IMR-90 (cell line): ENCODE results near the gene PLCH2. TPM values are rescaled to one million over a fixed set of nuclear protein-coding genes. Genes with fewer than 3 reads are reported as not detected.

Experiments used
- ATAC-seq: fragments of 200-7000 bp; cut with Tn5 transposase; 2 replicates; pipeline ENCODE4 v1.9.1; 2020; ENCODE audit warnings: low read depth, mild to moderate bottlenecking, moderate library complexity
- BruUV-seq: library from RNA; stranded (reverse); fragments of 400-500 nt; replicated peaks from 2 replicates; lab custom pipeline; 2021; lab: Mats Ljungman, UMichigan
- CTCF ChIA-PET: fragments of 300-600 bp; formaldehyde crosslinking; extraction: SDS; loops from one replicate; lab custom pipeline; 2021; ENCODE audit warnings: antibody characterized with exemption; lab: Yijun Ruan, JAX
- POLR2A ChIA-PET: fragments of 300-600 bp; sonication (Branson Sonifier 250); formaldehyde crosslinking; loops from one replicate; lab custom pipeline; 2022; ENCODE audit warnings: antibody characterized with exemption; ENCODE audit not compliant: unreplicated experiment; lab: Charles Lee
- DNase-seq: peaks from one replicate; pipeline ENCODE4 v3.0.0; 2013
- H2AFZ ChIP-seq: replicated peaks from 2 replicates; pipeline ENCODE3; 2013; ENCODE audit warnings: low read length, mild to moderate bottlenecking; ENCODE audit not compliant: poor library complexity
- H2AK5ac ChIP-seq: 2 replicates; pipeline ENCODE4 v1.6.1; 2013; ENCODE audit warnings: low read depth, low read length, inconsistent platforms
- H2AK9ac ChIP-seq: replicated peaks from 2 replicates; pipeline ENCODE3; 2013; ENCODE audit warnings: mild to moderate bottlenecking, low read depth, low read length, moderate library complexity; ENCODE audit not compliant: poor library complexity
- H2BK120ac ChIP-seq: 2 replicates; pipeline ENCODE4 v1.6.1; 2013; ENCODE audit warnings: low read depth, low read length, inconsistent platforms
- H2BK15ac ChIP-seq: 3 replicates; pipeline ENCODE4 v1.6.1; 2013; ENCODE audit warnings: low read depth, low read length, inconsistent platforms
- H2BK20ac ChIP-seq: 2 replicates; pipeline ENCODE4 v1.6.1; 2013; ENCODE audit warnings: low read depth, mild to moderate bottlenecking, inconsistent platforms, low read length, moderate library complexity
- H2BK5ac ChIP-seq: 2 replicates; pipeline ENCODE4 v1.6.1; 2013; ENCODE audit warnings: mild to moderate bottlenecking, low read depth, low read length, inconsistent platforms; ENCODE audit not compliant: poor library complexity, severe bottlenecking
- H3K14ac ChIP-seq: replicated peaks from 2 replicates; pipeline ENCODE4 v1.6.1; 2013; ENCODE audit warnings: low read depth, low read length, inconsistent platforms
- H3K18ac ChIP-seq: 2 replicates; pipeline ENCODE4 v1.6.1; 2013; ENCODE audit warnings: low read depth, low read length, control low read depth
- H3K23ac ChIP-seq: 2 replicates; pipeline ENCODE4 v1.6.1; 2013; ENCODE audit warnings: low read depth, low read length, inconsistent platforms
- H3K27ac ChIP-seq: 2 replicates; pipeline ENCODE4 v1.5.1; 2013; ENCODE audit warnings: mild to moderate bottlenecking, control low read depth, low read length; ENCODE audit not compliant: insufficient read depth
- H3K27me3 ChIP-seq: 2 replicates; pipeline ENCODE4 v1.6.1; 2013; ENCODE audit warnings: low read length; ENCODE audit not compliant: control insufficient read depth, insufficient read depth
- H3K36me3 ChIP-seq: 2 replicates; pipeline ENCODE4 v1.6.1; 2013; ENCODE audit warnings: low read length, mixed read lengths; ENCODE audit not compliant: control insufficient read depth, insufficient read depth
- H3K4ac ChIP-seq: 2 replicates; pipeline ENCODE4 v1.6.1; 2013; ENCODE audit warnings: low read depth, low read length, inconsistent platforms
- H3K4me1 ChIP-seq: 2 replicates; pipeline ENCODE4 v1.6.1; 2013; ENCODE audit warnings: low read length, mixed read lengths; ENCODE audit not compliant: control insufficient read depth, insufficient read depth
- H3K4me2 ChIP-seq: 2 replicates; pipeline ENCODE4 v1.6.1; 2013; ENCODE audit warnings: low read depth, mild to moderate bottlenecking, control low read depth, low read length, moderate library complexity
- H3K4me3 ChIP-seq: 2 replicates; pipeline ENCODE4 v1.5.1; 2013; ENCODE audit warnings: low read depth, mild to moderate bottlenecking, control low read depth, low read length, moderate library complexity; ENCODE audit not compliant: insufficient read depth
- H3K56ac ChIP-seq: 2 replicates; pipeline ENCODE4 v1.6.1; 2013; ENCODE audit warnings: low read length, inconsistent platforms; ENCODE audit not compliant: insufficient read depth; ENCODE audit errors: extremely low read depth
- H3K79me1 ChIP-seq, 2 experiments: 2 replicates each; pipeline ENCODE4 v1.6.1; 2013; ENCODE audit warnings: low read length in 2 of 2, inconsistent platforms in 1 of 2, low read depth in 1 of 2
- H3K9ac ChIP-seq: 2 replicates; pipeline ENCODE4 v1.6.1; 2013; ENCODE audit warnings: low read depth, low read length, control low read depth
- H3K9me1 ChIP-seq: 2 replicates; pipeline ENCODE4 v1.6.1; 2013; ENCODE audit warnings: low read length, inconsistent platforms; ENCODE audit not compliant: insufficient read depth
- H3K9me3 ChIP-seq: 2 replicates; pipeline ENCODE4 v1.6.1; 2013; ENCODE audit warnings: low read length; ENCODE audit not compliant: control insufficient read depth, insufficient read depth
- H4K20me1 ChIP-seq: 2 replicates; pipeline ENCODE4 v1.6.1; 2013; ENCODE audit warnings: low read length, inconsistent platforms; ENCODE audit not compliant: insufficient read depth
- H4K5ac ChIP-seq: 2 replicates; pipeline ENCODE4 v1.6.1; 2013; ENCODE audit warnings: mild to moderate bottlenecking, low read depth, low read length, control low read depth
- H4K8ac ChIP-seq, 2 experiments: 2 replicates each; pipeline ENCODE4 v1.6.1; 2013; ENCODE audit warnings: low read depth in 2 of 2, low read length in 2 of 2, control low read depth in 1 of 2, inconsistent platforms in 1 of 2
- H4K91ac ChIP-seq: 2 replicates; pipeline ENCODE4 v1.6.1; 2013; ENCODE audit warnings: low read depth, low read length, inconsistent platforms; ENCODE audit not compliant: insufficient read depth
- BHLHE40 ChIP-seq: fragments of 150-350 bp; IDR thresholded peaks from 2 replicates; pipeline ENCODE4 v1.6.1; 2016; ENCODE audit warnings: mild to moderate bottlenecking, low read depth, low read length
- FOS ChIP-seq: fragments of 150-350 bp; IDR thresholded peaks from 2 replicates; pipeline ENCODE4 v1.6.1; 2016; ENCODE audit warnings: low read depth, low read length
- POLR2A ChIP-seq: IDR thresholded peaks from 2 replicates; pipeline ENCODE4 v1.6.1; 2012; ENCODE audit warnings: mild to moderate bottlenecking, low read depth, low read length
- RAD21 ChIP-seq: IDR thresholded peaks from 2 replicates; pipeline ENCODE4 v1.6.1; 2012; ENCODE audit warnings: low read length, improper control_type of control experiment
- WGBS, 2 experiments: methylation state at CpG; one replicate each; pipeline versions ENCODE4 v1.1.5 to v1.1.7; 2013; ENCODE audit warnings: missing lambda C conversion rate in 2 of 2; ENCODE audit not compliant: insufficient read length in 1 of 2; ENCODE audit errors: extremely low coverage in 2 of 2; 5-methylcytosine and 5-hydroxymethylcytosine counted together
- dilution Hi-C: fragments of 300-500 bp; cut with HindIII; formaldehyde crosslinking; loops from one replicate; pipeline ENCODE4 v1.14.3; 2018; ENCODE audit warnings: low sequenced_read_pairs; ENCODE audit not compliant: unreplicated experiment
- in situ Hi-C: fragments of 300-500 bp; cut with MboI; formaldehyde crosslinking; loops from 3 replicates; pipeline ENCODE4 v1.14.3; 2019; ENCODE audit warnings: low sequenced_read_pairs, inconsistent platforms, mixed read lengths
- intact Hi-C: fragments of 100-400 bp; cut with micrococcal nuclease; formaldehyde crosslinking; loops from 2 replicates; pipeline ENCODE4 v1.10.0; 2022
- polyA plus RNA-seq, 3 experiments: library from polyadenylated mRNA; depleted of rRNA; stranded (reverse); fragments of >200 nt; gene quantifications; 2 replicates each; pipeline ENCODE4 v1.2.3, GENCODE V29; 2012; ENCODE audit warnings: low replicate concordance in 1 of 3
- total RNA-seq: library from RNA; depleted of rRNA; stranded (reverse); fragments of >200 nt; gene quantifications from 2 replicates; pipeline ENCODE4 v1.2.3, GENCODE V29; 2012

Gene PLCH2
- total and polyA plus RNA-seq, 2 of the 4 experiments (the other 2 are of a cell fraction): 0.18 to 1.9 TPM

DNA sequence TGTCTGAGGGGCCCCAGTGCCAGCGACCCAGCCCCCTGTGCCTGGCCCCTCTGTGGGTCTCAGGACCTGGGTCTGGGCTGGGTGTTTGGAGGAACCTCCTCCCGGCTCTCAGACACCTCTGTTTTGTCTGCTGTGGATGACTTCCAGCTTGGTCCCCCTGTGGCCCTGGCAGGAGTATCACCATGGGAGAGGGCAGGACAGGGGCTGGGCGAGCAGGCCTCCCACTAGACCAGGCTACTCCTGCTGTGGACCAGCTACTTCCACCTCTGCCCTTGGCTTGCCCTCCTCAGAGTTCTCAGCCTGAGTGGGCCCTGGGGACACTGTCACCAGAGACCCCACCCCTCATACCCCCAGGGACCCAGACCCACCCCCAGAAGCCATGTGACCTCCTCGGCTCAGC, 21.8 kb downstream of the PLCH2 start:
- Histone ChIP-seq H2BK20ac (no peak overlapping the region), H3K36me3 (no peaks in the 10 kb centered on the region), H3K56ac (no peak overlapping the region), H4K20me1 (no peaks in the 10 kb centered on the region; the same call in 1 of the 2 replicates), H3K4ac (no peak overlapping the region), H3K18ac (no peak overlapping the region), H4K5ac (no peak overlapping the region), H3K27me3 (peaks cover 8% of the 10 kb centered on the region; the same call in 1 of the 2 replicates), H2BK15ac (no peak overlapping the region), H3K9me3 (no peaks in the 10 kb centered on the region), H3K4me1 (no peaks in the 10 kb centered on the region), H3K9ac (no peak overlapping the region), H3K14ac (no peak overlapping the region), H3K23ac (no peak overlapping the region), H2BK120ac (no peak overlapping the region), H2AK9ac (no peak overlapping the region), H3K27ac (no peak overlapping the region), H2BK5ac (no peak overlapping the region), H3K9me1 (no peaks in the 10 kb centered on the region), H4K91ac (no peak overlapping the region), H3K4me2 (no peak overlapping the region), H3K4me3 (no peak overlapping the region), H3K79me1 (no peaks in the 10 kb centered on the region), H2AFZ (no peak overlapping the region), H4K8ac (no peak overlapping the region), H2AK5ac (no peak overlapping the region)
- BruUV-seq: no TSS peak
- dilution Hi-C loops: no loop called here
- ChIA-PET CTCF (no interaction called here), POLR2A (no interaction called here)
- ATAC-seq (no peak), DNase-seq (no peak)
- TF ChIP-seq FOS (no peak), RAD21 (no peak), POLR2A (no peak), BHLHE40 (no peak)
- WGBS, 2 experiments: no CpG with 5 or more reads among the region's 4 CpGs
- in situ Hi-C loops: no loop called here
- intact Hi-C loops: no loop called here
